HEK293 (cell line): Measurements from ENCODE around the gene CLDN7.

Experiments
- BCL11B ChIP-seq: fragments of 450-650 bp; formaldehyde crosslinking; IDR thresholded peaks from 2 replicates; pipeline ENCODE4 v1.5.1; 2016; ENCODE audit warnings: low read depth, missing biosample characterization, missing genetic modification characterization
- GFI1B ChIP-seq: fragments of 450-650 bp; formaldehyde crosslinking; IDR thresholded peaks from 2 replicates; pipeline ENCODE4 v1.5.1; 2016; ENCODE audit warnings: missing biosample characterization, missing genetic modification characterization
- SP2 ChIP-seq: fragments of 450-650 bp; formaldehyde crosslinking; IDR thresholded peaks from 2 replicates; pipeline ENCODE4 v1.5.1; 2016; ENCODE audit warnings: missing biosample characterization, missing genetic modification characterization
- TRIM28 ChIP-seq: IDR thresholded peaks from 2 replicates; pipeline ENCODE4 v1.6.1; 2011; ENCODE audit warnings: low read length, control low read depth, borderline replicate concordance
- ZBTB8A ChIP-seq: fragments of 450-650 bp; formaldehyde crosslinking; IDR thresholded peaks from 2 replicates; pipeline ENCODE4 v1.5.1; 2016; ENCODE audit warnings: missing biosample characterization, missing genetic modification characterization
- ZNF140 ChIP-seq: fragments of 450-650 bp; formaldehyde crosslinking; IDR thresholded peaks from 2 replicates; pipeline ENCODE4 v1.5.1; 2016; ENCODE audit warnings: missing biosample characterization, missing genetic modification characterization
- ZNF146 ChIP-seq: fragments of 450-650 bp; formaldehyde crosslinking; IDR thresholded peaks from 2 replicates; pipeline ENCODE4 v1.5.1; 2016; ENCODE audit warnings: missing biosample characterization, missing genetic modification characterization
- ZNF155 ChIP-seq: fragments of 450-650 bp; formaldehyde crosslinking; IDR thresholded peaks from 2 replicates; pipeline ENCODE4 v1.5.1; 2016; ENCODE audit warnings: missing biosample characterization, missing genetic modification characterization
- ZNF37A ChIP-seq: fragments of 450-650 bp; IDR thresholded peaks from 2 replicates; pipeline ENCODE4 v1.5.1; 2018; ENCODE audit warnings: missing biosample characterization, missing genetic modification characterization
- ZNF391 ChIP-seq: fragments of 450-650 bp; formaldehyde crosslinking; IDR thresholded peaks from 2 replicates; pipeline ENCODE4 v1.5.1; 2016; ENCODE audit warnings: low read depth, missing biosample characterization, missing genetic modification characterization, borderline replicate concordance
- ZNF404 ChIP-seq: fragments of 450-650 bp; formaldehyde crosslinking; IDR thresholded peaks from 2 replicates; pipeline ENCODE4 v1.5.1; 2017; ENCODE audit warnings: missing biosample characterization, missing genetic modification characterization
- ZNF423 ChIP-seq: fragments of 450-650 bp; formaldehyde crosslinking; IDR thresholded peaks from 2 replicates; pipeline ENCODE4 v1.5.1; 2016; ENCODE audit warnings: missing biosample characterization, missing genetic modification characterization
- ZNF426 ChIP-seq: fragments of 450-650 bp; formaldehyde crosslinking; IDR thresholded peaks from 2 replicates; pipeline ENCODE4 v1.5.1; 2017; ENCODE audit warnings: missing biosample characterization, missing genetic modification characterization, mild to moderate bottlenecking, inconsistent platforms, moderate library complexity
- ZNF521 ChIP-seq: fragments of 450-650 bp; formaldehyde crosslinking; IDR thresholded peaks from 2 replicates; pipeline ENCODE4 v1.5.1; 2017; ENCODE audit warnings: missing biosample characterization, mild to moderate bottlenecking, missing genetic modification characterization
- ZNF596 ChIP-seq: fragments of 450-650 bp; IDR thresholded peaks from 2 replicates; pipeline ENCODE4 v1.5.0; 2018; ENCODE audit warnings: missing biosample characterization, mild to moderate bottlenecking, missing genetic modification characterization, moderate library complexity
- ZNF610 ChIP-seq: fragments of 450-650 bp; formaldehyde crosslinking; IDR thresholded peaks from 2 replicates; pipeline ENCODE4 v1.5.1; 2016; ENCODE audit warnings: missing biosample characterization, missing genetic modification characterization, borderline replicate concordance
- ZNF624 ChIP-seq: fragments of 450-650 bp; formaldehyde crosslinking; IDR thresholded peaks from 2 replicates; pipeline ENCODE4 v1.5.1; 2017; ENCODE audit warnings: missing biosample characterization, missing genetic modification characterization
- ZNF660 ChIP-seq: fragments of 450-650 bp; IDR thresholded peaks from 2 replicates; pipeline ENCODE4 v1.5.1; 2018; ENCODE audit warnings: missing biosample characterization, mild to moderate bottlenecking, missing genetic modification characterization
- ZNF670 ChIP-seq: fragments of 450-650 bp; formaldehyde crosslinking; IDR thresholded peaks from 2 replicates; pipeline ENCODE4 v1.5.1; 2016; ENCODE audit warnings: missing biosample characterization, missing genetic modification characterization, low read depth
- ZNF830 ChIP-seq: fragments of 450-650 bp; IDR thresholded peaks from 2 replicates; pipeline ENCODE4 v1.5.0; 2018; ENCODE audit warnings: missing biosample characterization, missing genetic modification characterization, low read depth, mild to moderate bottlenecking, moderate library complexity
- ZNF837 ChIP-seq: fragments of 450-650 bp; formaldehyde crosslinking; IDR thresholded peaks from 2 replicates; pipeline ENCODE4 v1.5.1; 2016; ENCODE audit warnings: missing biosample characterization, missing genetic modification characterization
- TF ChIP-seq, protein P1 (sequence below): fragments of 450-650 bp; formaldehyde crosslinking; IDR thresholded peaks from 2 replicates; pipeline ENCODE4 v1.5.1; 2016; ENCODE audit warnings: missing biosample characterization, missing genetic modification characterization
- TF ChIP-seq, protein P2 (sequence below): fragments of 450-650 bp; formaldehyde crosslinking; IDR thresholded peaks from 2 replicates; pipeline ENCODE4 v1.5.1; 2016; ENCODE audit warnings: missing biosample characterization, missing genetic modification characterization, low read depth
- TF ChIP-seq, protein P3 (sequence below): fragments of 450-650 bp; formaldehyde crosslinking; IDR thresholded peaks from 2 replicates; pipeline ENCODE4 v1.5.1; 2017; ENCODE audit warnings: missing biosample characterization, mild to moderate bottlenecking, missing genetic modification characterization, moderate library complexity
- TF ChIP-seq, protein P4 (sequence below): fragments of 450-650 bp; formaldehyde crosslinking; IDR thresholded peaks from 2 replicates; pipeline ENCODE4 v1.5.1; 2017; ENCODE audit warnings: missing biosample characterization, missing genetic modification characterization
- TF ChIP-seq, protein P5 (sequence below): fragments of 450-650 bp; formaldehyde crosslinking; IDR thresholded peaks from 2 replicates; pipeline ENCODE4 v1.5.1; 2016; ENCODE audit warnings: missing biosample characterization, missing genetic modification characterization
- TF ChIP-seq, protein P6 (sequence below): fragments of 450-650 bp; formaldehyde crosslinking; IDR thresholded peaks from 2 replicates; pipeline ENCODE4 v1.5.1; 2016; ENCODE audit warnings: missing biosample characterization, missing genetic modification characterization
- TF ChIP-seq, protein P7 (sequence below): sonication (generic); formaldehyde crosslinking; IDR thresholded peaks from 2 replicates; pipeline ENCODE4 v1.8.1; 2022; ENCODE audit warnings: mild to moderate bottlenecking, moderate library complexity, missing genetic modification reagents

CLDN7 gene

DNA sequence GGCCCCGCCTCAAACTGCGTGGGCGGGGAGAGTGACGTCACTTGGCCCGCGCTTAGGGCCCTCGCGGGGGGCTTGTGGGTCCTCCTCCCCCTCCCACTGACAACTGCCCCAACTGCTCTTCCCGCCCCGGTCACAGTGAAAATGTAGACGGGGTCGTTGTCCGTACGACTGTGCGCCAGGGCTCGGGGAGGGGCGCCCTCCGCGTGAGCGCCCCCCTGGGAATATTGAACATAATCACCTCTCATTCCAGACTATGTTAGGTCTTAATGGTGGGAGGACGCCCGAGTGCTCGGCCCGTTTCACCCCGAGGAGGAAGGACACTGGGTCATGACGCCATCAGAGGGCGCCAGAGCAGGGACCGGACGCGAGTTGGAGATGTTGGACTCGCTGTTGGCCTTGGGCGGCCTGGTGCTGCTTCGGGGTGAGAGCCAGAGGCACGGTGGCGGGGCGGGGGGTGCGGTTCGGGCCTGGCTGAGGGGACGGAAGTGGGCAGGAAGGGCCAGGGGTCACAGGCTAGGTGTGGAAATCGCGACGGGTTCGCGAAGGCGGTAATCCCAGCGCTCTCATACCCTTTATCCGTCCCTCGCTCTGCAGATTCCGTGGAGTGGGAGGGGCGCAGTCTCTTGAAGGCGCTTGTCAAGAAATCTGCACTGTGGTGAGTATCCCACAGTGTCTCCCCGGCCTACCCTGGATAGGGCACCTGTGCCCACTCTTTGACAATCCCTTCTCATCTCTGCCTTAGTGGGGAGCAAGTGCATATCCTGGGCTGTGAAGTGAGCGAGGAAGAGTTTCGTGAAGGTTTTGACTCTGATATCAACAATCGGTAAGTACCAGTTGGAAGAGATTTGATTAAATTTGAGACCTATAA lies 9.9 kb downstream of the CLDN7 start, which contains the start of gene ELP5 (continued):
- TF ChIP-seq, protein P1, sequence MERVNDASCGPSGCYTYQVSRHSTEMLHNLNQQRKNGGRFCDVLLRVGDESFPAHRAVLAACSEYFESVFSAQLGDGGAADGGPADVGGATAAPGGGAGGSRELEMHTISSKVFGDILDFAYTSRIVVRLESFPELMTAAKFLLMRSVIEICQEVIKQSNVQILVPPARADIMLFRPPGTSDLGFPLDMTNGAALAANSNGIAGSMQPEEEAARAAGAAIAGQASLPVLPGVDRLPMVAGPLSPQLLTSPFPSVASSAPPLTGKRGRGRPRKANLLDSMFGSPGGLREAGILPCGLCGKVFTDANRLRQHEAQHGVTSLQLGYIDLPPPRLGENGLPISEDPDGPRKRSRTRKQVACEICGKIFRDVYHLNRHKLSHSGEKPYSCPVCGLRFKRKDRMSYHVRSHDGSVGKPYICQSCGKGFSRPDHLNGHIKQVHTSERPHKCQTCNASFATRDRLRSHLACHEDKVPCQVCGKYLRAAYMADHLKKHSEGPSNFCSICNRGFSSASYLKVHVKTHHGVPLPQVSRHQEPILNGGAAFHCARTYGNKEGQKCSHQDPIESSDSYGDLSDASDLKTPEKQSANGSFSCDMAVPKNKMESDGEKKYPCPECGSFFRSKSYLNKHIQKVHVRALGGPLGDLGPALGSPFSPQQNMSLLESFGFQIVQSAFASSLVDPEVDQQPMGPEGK (tag by site-specific recombination), result peak; percentile 100
- TF ChIP-seq, protein P2, sequence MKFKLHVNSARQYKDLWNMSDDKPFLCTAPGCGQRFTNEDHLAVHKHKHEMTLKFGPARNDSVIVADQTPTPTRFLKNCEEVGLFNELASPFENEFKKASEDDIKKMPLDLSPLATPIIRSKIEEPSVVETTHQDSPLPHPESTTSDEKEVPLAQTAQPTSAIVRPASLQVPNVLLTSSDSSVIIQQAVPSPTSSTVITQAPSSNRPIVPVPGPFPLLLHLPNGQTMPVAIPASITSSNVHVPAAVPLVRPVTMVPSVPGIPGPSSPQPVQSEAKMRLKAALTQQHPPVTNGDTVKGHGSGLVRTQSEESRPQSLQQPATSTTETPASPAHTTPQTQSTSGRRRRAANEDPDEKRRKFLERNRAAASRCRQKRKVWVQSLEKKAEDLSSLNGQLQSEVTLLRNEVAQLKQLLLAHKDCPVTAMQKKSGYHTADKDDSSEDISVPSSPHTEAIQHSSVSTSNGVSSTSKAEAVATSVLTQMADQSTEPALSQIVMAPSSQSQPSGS (tag by site-specific recombination), result peak; percentile 99
- TF ChIP-seq ZNF426 (tag by site-specific recombination), result no peak
- TF ChIP-seq, protein P3, sequence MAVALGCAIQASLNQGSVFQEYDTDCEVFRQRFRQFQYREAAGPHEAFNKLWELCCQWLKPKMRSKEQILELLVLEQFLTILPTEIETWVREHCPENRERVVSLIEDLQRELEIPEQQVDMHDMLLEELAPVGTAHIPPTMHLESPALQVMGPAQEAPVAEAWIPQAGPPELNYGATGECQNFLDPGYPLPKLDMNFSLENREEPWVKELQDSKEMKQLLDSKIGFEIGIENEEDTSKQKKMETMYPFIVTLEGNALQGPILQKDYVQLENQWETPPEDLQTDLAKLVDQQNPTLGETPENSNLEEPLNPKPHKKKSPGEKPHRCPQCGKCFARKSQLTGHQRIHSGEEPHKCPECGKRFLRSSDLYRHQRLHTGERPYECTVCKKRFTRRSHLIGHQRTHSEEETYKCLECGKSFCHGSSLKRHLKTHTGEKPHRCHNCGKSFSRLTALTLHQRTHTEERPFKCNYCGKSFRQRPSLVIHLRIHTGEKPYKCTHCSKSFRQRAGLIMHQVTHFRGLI, result peak; percentile 90
- TF ChIP-seq ZNF140 (tag by site-specific recombination), result no peak
- TF ChIP-seq, protein P4, sequence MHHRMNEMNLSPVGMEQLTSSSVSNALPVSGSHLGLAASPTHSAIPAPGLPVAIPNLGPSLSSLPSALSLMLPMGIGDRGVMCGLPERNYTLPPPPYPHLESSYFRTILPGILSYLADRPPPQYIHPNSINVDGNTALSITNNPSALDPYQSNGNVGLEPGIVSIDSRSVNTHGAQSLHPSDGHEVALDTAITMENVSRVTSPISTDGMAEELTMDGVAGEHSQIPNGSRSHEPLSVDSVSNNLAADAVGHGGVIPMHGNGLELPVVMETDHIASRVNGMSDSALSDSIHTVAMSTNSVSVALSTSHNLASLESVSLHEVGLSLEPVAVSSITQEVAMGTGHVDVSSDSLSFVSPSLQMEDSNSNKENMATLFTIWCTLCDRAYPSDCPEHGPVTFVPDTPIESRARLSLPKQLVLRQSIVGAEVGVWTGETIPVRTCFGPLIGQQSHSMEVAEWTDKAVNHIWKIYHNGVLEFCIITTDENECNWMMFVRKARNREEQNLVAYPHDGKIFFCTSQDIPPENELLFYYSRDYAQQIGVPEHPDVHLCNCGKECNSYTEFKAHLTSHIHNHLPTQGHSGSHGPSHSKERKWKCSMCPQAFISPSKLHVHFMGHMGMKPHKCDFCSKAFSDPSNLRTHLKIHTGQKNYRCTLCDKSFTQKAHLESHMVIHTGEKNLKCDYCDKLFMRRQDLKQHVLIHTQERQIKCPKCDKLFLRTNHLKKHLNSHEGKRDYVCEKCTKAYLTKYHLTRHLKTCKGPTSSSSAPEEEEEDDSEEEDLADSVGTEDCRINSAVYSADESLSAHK, result peak; percentile 69
- no peak for TF ChIP-seq ZNF624 (tag by site-specific recombination)
- TF ChIP-seq ZNF596, result 0 out of 2 replicates have a peak, but pooled peaks have one; percentile 25
- TF ChIP-seq ZNF830 (tag by site-specific recombination), result no peak
- TF ChIP-seq ZNF37A (tag by site-specific recombination), result no peak
- no peak for TF ChIP-seq ZNF155
- TF ChIP-seq ZNF670 (tag by site-specific recombination), result no peak
- peak; percentile 63 for TF ChIP-seq TRIM28
- TF ChIP-seq ZNF521 (tag by site-specific recombination), result no peak
- peak; percentile 49; the same call in 1 of the 2 replicates for TF ChIP-seq ZNF146
- TF ChIP-seq BCL11B (tag by site-specific recombination), result peak; percentile 83; the same call in 1 of the 2 replicates
- peak; percentile 91 for TF ChIP-seq ZBTB8A (tag by site-specific recombination)
- peak; percentile 61 for TF ChIP-seq ZNF423 (tag by site-specific recombination)
- peak; percentile 46; the same call in 1 of the 2 replicates for TF ChIP-seq ZNF391 (tag by site-specific recombination)
- TF ChIP-seq, protein P5, sequence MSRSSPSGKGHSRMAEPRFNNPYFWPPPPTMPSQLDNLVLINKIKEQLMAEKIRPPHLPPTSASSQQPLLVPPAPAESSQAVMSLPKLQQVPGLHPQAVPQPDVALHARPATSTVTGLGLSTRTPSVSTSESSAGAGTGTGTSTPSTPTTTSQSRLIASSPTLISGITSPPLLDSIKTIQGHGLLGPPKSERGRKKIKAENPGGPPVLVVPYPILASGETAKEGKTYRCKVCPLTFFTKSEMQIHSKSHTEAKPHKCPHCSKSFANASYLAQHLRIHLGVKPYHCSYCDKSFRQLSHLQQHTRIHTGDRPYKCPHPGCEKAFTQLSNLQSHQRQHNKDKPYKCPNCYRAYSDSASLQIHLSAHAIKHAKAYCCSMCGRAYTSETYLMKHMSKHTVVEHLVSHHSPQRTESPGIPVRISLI (tag by site-specific recombination), result no peak
- peak; percentile 64 for TF ChIP-seq ZNF660
- TF ChIP-seq, protein P6, sequence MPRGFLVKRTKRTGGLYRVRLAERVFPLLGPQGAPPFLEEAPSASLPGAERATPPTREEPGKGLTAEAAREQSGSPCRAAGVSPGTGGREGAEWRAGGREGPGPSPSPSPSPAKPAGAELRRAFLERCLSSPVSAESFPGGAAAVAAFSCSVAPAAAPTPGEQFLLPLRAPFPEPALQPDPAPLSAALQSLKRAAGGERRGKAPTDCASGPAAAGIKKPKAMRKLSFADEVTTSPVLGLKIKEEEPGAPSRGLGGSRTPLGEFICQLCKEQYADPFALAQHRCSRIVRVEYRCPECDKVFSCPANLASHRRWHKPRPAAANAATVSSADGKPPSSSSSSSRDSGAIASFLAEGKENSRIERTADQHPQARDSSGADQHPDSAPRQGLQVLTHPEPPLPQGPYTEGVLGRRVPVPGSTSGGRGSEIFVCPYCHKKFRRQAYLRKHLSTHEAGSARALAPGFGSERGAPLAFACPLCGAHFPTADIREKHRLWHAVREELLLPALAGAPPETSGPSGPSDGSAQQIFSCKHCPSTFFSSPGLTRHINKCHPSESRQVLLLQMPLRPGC (tag by site-specific recombination), result peak; percentile 79; the same call in 1 of the 2 replicates
- no peak for TF ChIP-seq ZNF837 (tag by site-specific recombination)
- no peak for TF ChIP-seq ZNF404 (tag by site-specific recombination)
- TF ChIP-seq SP2 (tag by site-specific recombination), result peak; percentile 25; the same call in 1 of the 2 replicates
- TF ChIP-seq GFI1B (tag by site-specific recombination), result no peak
- peak; percentile 57; the same call in 1 of the 2 replicates for TF ChIP-seq ZNF610
- TF ChIP-seq, protein P7, sequence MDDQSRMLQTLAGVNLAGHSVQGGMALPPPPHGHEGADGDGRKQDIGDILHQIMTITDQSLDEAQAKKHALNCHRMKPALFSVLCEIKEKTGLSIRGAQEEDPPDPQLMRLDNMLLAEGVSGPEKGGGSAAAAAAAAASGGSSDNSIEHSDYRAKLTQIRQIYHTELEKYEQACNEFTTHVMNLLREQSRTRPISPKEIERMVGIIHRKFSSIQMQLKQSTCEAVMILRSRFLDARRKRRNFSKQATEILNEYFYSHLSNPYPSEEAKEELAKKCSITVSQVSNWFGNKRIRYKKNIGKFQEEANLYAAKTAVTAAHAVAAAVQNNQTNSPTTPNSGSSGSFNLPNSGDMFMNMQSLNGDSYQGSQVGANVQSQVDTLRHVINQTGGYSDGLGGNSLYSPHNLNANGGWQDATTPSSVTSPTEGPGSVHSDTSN (CRISPR knock-in tag), result peak; percentile 71
